ENCODE data around the gene CCDC15.
"Not testable (repeated sequence)": the region's sequence is repeated elsewhere in the genome, so short reads cannot be mapped to it uniquely, and the experiment has no call there.

CCDC15 gene

DNA sequence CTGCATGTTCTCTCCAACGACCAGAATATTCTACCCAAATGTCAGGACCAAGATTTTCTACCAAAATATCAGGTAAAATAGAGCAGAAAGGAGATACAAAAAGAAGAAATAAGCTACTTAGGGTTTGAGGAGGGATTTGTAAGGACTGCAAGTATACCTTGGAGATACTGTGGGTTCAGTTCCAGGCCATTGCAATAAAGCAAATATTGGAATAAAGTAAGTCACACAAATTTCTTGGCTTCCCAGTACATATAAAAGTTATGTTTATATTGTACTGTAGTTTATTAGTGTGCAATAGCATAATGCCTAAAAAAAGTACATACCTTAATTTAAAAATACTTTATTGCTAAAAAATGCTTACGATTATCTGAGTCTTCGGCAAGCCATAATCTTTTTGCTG lies 34.1 kb downstream of the CCDC15 start:
- DNase-seq (ENCODE audit: low spot score), result no peak

DNA sequence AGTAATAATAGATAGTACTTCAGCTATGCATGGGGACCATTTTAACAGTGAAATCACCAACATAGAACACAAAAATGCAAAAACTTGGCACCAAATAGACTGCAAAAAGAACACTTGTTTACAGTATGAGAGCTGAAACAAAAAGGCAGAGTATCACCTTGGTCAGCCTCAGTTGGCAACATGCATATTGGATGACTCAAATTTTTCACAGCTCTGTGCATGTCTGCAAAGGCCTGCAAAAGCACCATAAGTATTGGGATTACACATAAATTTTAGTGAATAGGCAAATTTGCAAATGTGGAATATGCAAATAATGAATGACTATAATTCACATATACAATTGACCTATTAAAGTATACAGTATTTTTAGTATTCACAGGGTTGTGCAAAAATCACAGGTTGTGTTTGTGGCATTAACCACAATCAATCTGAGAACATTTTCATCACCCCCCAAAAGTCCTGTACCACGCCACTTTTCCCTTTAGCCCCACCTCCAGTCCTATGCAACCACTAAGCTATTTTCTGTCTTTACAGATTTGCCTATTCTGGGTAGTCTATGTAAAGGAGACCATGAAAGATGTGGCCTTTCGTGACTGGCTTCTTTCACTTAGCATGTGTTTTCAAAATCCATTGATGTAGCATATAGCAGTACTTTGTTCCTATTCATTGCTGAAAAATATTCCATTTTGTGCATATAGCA lies 47.2 kb downstream of the CCDC15 start:
- no peak for DNase-seq (ENCODE audit: low spot score)

DNA sequence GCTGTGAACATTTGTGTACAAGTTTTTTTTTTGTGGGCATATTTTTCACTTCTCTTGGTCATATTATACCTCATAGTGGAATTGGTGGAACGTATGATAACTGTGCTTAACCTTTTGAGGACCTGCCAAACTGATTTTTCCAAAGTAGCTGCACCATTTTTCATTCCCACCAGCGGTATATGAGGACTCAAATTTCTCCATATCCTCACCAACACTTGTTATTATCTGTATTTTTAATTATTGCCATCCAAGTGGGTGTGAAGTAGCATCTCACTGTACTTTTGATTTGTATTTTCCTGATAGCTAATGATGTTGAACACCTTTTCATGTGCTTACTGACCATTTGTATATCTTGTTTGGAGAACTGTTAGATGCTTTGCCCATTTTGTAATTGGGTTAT lies 47.8 kb downstream of the CCDC15 start:
- no peak for DNase-seq (ENCODE audit: low spot score)

DNA sequence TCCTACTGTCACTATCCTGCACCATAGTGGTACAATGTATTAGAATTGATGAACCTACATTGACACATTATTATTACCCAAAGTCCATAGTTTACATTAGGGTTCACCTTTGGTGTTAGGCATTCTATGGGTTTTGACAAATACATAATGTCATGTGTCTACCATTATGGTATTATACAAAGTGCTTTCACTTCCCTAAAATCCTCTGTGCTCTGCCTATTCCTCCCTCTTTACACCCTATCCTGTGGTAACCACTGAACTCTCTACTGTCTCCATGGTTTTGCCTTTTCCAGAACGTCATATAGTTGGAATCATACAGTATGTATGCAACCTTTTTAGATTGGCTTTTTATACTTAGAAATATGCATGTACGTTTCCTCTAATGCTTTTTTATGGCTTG lies 51.5 kb downstream of the CCDC15 start:
- DNase-seq (ENCODE audit: low spot score), result no peak

DNA sequence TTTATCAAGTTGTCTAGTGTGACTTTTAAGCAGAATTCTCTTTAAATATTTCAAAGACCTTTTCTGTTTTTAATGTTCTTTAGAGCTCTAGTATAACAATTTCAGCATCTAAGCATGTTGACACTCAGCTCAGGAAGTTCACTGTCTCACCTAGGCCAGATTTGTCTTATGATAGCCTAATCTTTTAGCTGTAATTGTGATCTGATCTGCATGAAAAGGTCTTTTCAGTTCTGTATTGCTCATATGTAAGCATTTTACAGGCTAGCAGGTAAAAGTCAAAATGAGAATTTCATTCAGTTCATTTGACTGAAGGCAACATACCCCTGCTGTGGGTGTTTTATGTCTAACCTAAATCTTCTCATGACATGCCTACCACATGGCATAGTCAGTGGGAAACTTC lies 62.4 kb downstream of the CCDC15 start:
- DNase-seq (ENCODE audit: low spot score), result no peak

DNA sequence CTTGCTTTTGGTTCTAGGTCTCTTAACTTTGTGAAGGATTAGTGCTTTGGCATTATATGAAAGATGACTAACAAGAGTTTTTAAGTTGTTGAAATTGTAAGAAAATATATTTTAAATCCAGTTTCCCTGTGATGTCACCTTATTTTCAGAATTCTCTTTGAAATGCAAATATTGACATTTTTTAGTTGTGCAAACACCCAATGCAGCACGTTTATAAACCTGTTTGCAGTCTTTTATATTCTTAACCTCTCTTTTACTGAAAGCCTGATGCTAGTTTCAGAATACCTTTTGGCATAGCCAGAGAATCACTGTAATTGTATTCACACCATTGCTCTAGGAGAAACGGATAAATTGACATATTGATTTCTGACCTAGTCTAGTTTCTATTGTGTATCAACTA lies 66.3 kb downstream of the CCDC15 start:
- no peak for DNase-seq (ENCODE audit: low spot score)

DNA sequence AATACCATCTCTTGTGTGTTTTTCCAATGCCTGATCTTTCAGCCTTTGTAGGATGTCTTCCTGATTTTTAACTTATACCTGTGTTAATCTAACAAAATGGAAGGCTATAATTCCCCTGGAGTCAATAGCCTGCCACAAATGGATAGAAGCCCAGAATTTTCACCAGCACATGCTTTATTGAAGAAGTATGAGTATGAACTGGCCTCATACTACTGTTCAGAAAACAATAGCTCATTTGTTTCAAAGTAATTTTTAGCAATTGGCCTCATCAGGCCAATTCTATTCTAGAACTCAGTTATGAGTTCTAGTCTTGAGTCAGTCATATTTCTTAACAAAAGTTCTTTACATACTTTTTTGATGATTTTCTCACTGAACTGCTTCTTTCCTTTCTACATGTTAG lies 68.5 kb downstream of the CCDC15 start:
- no peak for DNase-seq (ENCODE audit: low spot score)

DNA sequence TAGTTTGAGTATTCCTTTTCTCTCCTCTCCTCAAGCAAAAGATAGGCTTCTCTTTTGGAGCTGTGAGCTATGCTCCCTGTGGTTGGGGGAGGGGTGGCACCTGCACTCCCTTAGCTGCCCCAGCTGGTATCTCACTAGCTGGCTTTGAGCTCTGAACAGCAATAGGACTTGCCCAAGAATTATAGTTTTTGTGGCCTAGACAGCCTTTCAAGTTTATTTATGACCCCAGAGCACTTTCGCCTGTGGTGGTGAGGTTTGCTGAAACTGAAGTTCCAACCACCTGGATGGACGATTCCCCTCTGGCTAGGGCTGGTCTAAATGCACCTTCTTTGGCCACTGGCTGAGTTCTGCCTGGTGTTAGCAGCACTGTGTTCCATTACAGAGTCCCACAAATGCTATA lies 72.0 kb downstream of the CCDC15 start:
- no peak for DNase-seq (ENCODE audit: low spot score)

DNA sequence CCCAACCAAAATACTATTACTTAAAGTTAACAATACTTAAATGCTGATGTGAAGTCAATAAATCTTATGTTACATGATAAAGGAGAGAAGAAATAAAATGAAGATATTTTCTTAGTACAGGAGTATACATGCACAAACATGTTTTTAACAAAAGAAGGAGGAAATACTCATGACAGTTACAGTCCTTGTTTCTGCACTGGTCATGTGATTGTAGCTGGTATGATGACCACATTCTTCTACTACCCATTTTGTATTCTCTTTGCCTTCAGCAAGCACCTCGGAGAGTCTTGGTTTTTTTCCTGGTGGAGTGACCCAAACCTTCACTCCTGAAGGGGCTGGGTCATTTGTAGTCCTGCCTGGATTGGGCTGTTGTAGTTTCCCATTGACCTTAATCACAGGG lies 75.4 kb downstream of the CCDC15 start:
- DNase-seq (ENCODE audit: low spot score), result not testable (repeated sequence)

DNA sequence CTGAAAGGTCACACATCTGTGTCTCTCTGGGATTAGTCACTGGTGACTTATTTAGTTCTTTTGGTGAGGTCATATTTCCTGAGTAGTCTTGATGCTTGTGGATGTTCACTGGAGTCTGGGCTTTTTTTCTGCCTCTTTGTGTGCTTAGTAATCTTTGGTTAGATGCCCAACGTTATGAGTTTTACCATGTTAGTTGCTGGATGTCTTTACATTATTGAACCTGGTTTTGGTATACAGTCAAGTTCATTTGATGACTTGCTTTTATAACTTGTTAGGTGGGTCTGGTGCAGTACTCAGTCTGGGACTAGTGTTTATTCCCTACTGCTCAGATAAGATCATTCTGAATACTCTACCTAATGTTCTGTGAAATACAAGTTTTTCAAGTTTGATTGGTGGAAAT lies 82.9 kb downstream of the CCDC15 start:
- no peak for DNase-seq (ENCODE audit: low spot score)

DNA sequence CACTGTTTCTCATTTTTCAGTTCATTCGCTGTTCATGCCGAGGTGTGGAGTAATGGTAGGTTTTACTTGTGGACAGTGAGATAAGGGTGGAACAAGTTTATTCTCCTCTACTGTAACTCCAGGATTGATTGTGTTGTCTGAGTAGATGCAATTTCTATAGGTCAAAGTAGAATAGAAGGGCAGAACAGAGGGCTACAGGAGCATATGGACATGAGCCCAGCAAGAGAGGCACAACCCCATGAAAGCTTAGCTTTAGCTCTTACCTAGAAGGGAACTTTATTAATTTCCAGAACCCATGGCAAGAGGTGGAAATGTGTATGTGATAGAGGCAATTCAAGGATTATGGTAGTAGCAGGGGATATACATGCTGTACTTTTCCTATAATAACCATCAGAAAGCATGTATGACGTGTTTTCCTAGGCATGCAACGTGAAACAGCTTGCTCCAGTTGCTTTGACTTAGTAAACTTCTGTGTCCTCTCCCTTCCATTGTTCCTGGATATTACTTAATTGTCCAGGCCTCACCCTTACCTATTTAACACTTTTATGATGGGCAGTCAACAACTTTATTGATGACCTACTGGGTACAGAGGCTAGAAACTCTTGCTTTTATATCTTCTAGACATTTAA lies 95.3 kb downstream of the CCDC15 start:
- no peak for DNase-seq (ENCODE audit: low spot score)

DNA sequence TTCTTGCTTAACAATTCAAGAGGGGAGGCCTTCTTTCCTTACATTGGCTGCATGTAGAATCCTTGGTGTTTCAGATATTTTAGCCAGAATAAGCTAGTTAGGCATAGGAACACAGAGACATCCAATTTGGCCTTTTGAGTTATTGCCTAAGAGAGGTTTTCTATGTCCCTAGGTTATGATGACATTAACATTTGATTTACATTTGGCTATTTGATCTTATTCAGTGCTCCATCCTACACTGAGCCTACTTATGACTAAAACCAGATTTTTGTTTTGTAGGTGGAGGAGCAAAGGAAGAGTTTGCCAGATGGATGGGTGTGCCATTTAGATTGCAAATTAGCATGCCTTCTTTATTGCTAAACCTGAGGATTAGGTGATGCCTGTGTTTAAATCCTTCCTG lies 98.0 kb downstream of the CCDC15 start:
- DNase-seq (ENCODE audit: low spot score), result no peak

DNA sequence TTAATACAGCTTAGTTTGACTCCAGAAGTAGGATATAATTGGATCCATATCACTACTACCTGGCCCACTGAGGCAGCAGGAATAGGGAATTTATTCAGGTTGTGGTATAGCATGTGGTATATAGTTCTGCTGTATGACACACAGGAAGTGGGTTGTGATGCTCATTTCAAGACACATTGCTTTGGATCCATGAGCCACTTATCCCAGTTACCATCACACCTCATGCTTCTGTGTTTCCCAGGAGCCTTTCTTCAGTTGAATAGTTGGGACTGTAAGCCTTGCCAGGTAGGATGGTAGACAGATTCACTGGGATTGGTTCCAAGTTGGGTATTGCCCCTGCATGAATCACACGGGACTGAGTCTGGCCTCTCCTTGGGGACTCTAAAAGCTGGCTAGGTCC lies 99.2 kb downstream of the CCDC15 start:
- no peak for DNase-seq (ENCODE audit: low spot score)

DNA sequence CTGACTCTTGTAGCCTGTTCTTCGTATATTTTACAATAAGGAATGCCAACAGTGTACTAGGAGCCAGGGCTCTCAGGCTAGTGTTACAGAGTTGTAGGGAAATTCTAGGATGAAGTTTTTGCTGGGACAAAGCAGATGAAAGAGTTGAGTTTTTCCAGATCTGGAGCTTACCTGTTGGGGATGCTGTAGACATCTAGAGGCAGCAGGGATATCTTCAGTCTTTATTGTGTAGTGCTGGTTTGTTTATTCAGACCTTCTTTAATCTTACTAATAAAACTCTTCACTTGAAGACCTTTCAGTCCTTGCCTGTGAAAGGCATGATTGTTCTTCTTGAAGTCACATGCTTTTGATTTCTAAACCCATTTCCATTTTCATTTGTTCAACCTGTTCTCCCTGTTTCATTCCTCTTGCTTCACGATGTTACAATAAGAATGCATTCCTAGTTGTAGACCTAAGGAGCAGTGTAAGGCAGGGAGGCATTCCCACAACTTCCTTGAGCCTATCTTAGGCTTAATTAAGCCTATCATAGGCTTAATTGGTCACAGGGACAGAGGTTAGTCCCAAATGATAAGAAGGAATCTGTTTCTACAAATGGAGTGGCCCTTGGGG lies 101.2 kb downstream of the CCDC15 start:
- no peak for DNase-seq (ENCODE audit: low spot score)

DNA sequence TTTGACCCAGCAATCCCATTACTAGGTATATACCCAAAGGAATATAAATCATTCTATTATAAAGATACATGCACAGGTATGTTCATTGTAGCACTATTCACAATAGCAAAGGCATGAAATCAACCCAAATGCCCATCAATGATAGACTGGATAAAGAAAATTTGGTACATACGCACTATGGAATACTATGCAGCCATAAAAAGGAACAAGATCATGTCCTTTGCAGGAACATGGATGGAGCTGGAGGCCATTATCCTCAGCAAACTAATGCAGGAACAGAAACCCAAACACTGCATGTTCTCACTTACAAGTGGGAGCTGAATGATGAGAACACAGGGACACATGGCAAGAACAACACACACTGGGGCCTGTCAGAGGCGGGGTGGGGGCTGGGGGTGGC lies 102.1 kb downstream of the CCDC15 start:
- DNase-seq (ENCODE audit: low spot score), result not testable (repeated sequence)

DNA sequence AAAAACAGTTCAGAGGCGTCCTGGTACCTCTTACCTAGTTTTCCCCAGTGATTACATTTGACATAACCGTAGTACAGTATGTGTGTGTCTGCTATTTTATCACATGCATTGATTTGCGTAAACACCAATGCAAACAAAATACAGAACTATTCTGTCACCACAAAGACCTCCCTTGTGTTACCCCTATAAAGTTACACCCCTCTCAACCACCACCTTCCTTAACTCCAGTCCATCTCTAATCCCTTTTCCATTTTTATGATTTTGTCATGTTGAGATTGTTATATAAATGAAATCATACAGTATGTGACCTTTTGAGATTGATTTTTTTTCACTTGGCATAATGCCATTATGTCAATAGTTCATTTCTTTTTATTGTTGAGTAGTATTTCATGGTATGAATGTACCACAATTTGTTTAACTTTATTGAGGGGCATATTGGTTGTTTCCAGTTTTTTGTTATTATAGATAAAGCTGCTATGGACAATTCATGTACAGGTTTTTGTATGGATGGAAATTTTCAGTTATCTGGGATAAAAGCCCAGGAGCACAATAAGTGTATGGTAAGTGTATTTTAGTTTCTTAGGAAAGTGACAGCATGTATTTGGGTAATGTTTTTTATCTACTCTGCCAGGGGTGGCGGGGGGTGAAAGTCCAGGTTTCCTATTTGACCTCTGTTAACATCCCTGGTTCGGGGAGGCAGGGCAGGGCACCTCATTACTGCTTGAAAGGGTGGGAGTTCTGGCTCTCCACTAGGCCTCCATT lies 103.1 kb downstream of the CCDC15 start:
- DNase-seq (ENCODE audit: low spot score), result no peak

DNA sequence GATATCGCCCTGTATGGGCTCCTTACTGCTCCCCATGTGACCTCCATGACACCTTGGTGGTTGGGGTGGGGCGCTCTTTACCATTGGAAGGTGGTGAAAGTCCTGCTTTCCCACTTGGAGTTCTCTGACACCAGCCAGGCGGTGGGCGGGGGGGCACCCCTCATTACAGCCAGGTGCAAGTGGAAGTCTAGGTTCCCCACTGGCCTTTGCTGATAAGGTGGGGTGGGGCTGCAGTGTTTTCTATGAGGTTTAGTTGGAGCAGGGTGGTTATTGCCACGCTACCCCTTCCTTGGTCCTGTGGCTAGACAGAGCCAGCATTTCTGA lies 103.7 kb downstream of the CCDC15 start:
- no peak for DNase-seq (ENCODE audit: low spot score)

DNA sequence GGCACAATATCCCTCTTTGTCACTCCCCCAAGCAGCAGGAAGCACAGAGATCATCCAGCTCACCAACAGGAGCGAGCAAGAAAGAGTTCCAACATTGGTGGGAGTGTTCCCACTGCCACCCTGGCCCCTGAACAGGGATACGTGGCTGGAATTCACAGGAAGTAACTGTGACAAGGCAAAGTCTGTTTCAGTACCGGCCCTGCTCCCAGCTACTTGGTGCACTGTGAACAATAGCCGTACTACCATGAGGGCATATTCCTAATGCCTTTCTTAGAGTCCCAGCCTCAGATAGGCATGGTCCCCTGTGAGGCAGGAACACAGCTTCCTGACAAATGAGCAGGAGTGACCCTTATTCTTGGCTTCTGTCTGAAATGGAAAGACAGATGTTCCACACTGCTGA lies 107.3 kb downstream of the CCDC15 start:
- no peak for DNase-seq (ENCODE audit: low spot score)

DNA sequence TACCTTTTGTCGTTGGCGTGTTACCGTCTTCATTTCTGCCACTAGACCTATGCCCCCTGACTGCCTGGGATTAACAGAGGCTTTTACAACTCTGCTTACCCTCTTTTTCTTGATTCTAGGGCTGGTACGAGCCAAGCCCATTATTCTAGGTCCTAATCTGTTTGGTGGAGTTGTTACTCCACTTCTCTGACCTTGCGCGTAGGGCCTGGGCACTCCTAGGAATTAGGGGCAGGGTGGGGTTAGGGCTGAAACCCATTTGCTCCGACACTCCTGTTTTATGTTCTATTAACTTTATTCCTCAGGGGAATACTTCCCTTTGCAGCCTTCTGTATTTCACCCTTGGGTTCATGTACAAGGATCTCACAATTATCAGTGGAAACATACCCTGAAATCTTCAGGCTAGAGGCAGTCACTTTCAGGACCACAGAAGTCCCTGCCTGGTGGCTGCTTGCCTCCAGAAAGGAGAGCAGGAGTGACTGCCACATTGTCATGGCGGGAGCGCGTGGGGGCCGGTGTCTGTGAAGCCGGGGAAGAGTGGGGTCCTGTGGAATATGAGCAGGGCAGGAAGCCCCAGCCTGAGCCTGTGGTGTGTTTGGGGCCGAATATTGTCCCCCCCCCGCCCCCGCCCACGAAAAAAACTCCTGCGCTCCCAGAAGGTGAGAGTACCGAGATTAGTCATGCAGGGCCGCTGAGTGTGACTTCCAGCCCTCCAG lies 108.4 kb downstream of the CCDC15 start:
- no peak for DNase-seq (ENCODE audit: low spot score)

DNA sequence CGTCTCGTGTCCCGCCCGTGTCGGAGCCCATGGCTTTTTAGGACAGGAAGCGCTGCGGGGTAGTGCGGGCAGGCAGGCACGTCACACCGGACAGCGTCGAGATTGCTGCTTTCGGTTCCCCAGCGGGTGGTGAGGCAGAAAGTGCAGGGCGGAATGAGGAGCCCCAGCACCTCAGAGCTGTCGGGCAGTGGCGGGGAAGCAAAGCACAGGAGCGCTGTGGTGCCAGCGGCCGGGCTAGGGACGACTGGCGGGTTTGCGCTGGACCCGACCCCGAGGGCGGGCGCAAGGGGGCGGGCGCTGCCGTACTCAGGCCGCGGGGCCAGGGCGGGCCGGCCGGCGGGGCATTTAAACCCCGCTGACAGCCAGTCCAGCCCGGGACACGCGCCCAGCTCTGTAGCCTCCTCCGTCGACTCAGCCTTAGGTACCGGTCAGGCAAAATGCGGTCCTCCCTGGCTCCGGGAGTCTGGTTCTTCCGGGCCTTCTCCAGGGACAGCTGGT lies 109.0 kb downstream of the CCDC15 start, which contains the start of gene SLC37A2:
SLC37A2 (plus strand) TSS at position 375 of the 498 bp plus-strand sequence; CDS start at position 438, 63 bp downstream.
- DNase-seq (ENCODE audit: low spot score), result peak; percentile 89

DNA sequence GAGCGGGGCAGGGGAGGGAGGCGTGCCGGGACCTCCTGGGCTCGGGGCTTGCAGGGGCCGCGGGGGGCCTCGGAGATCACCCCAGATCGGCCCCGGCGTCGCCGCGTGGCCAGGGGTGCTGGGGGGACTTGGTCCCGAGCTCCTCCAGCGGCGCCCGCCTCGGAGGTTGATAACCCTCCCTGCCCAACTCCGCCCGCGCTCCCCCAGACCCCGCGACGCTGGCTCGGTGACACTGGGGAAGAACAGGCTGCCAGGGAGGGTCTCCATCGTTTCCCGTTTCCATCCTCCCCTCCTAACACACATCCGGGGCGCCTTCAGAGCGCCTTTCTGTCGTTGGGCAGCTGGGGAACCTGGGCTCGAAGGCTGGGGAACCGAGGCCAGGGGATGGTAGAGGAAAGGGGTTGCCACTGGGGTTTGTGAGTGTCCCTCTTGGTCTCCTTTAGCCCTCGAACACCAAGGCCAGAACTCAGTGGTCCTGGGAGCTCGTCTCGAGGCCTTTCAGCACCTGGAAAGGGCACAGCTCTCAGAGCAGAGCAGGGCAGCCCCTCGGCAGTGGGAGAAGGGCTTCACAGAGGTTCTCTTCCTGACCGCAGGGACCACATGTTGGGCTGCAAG lies 109.5 kb downstream of the CCDC15 start:
- peak; percentile 66 for DNase-seq (ENCODE audit: low spot score)

DNA sequence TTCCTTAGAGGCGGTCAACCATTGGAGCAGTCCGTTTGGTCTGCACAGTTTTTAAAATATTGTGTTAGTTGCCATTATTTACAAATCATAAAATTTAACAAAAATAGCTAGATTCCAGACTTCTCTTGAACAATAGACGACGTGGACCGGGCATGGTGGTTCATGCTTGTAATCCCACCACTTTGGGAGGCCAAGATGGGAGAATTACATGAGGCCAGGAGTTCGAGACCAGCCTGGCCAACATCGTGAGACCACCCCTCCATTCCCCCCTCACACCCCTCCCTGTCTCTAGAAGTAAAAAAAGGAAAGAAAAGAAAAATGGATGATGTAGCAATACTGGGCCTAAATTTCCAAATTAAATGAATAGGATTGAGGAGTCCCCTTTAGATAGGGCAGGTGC lies 110.1 kb downstream of the CCDC15 start:
- DNase-seq (ENCODE audit: low spot score), result no peak

Measured in iPS-NIHi11 (cell line).